GM12801 (cell line): ENCODE results near the gene CCL17.

ENCODE experiments used
- TF ChIP-seq, protein P1 (sequence below): IDR thresholded peaks from one replicate; pipeline ENCODE4 v1.5.1; 2011; ENCODE audit warnings: control low read depth; ENCODE audit not compliant: insufficient read length; ENCODE audit errors: extremely low read depth

Gene CCL17

DNA sequence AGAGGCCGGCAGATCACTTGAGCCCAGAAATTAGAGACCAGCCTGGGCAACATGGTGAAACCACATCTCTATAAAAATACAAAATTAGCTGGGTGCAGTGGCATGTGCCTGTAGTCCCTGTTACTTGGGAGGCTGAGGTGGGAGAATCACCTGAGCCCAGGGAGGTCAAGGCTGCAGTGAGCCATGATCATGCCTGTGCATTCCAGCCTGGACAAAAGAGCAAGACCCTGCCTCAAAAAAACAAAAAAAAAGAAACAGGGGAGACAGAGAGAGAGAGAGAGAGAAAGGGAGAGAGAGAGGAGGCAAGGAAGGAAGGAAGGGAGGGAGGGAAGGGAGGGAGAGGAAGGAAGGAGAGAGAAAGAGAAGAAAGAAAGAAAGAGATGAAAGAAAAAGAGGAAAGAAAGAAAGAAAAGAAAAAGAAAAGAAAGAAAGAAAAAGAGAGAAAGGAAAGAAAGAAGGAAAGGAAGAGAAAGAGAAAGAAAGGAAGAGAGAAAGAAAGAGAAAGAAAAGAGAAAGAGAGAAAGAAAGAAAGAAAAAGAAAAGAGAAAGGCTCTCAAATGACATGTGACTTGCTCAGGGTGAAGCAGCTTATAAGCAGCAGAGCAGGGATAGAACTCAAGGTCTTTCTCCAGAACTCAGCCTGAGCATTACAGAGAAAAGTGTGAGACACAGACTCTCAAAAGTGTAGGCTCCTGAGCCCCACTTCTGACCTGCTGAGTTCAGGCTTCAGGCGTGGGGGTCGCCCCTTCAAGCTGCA, 16.8 kb upstream of the CCL17 start:
- TF ChIP-seq, protein P1, sequence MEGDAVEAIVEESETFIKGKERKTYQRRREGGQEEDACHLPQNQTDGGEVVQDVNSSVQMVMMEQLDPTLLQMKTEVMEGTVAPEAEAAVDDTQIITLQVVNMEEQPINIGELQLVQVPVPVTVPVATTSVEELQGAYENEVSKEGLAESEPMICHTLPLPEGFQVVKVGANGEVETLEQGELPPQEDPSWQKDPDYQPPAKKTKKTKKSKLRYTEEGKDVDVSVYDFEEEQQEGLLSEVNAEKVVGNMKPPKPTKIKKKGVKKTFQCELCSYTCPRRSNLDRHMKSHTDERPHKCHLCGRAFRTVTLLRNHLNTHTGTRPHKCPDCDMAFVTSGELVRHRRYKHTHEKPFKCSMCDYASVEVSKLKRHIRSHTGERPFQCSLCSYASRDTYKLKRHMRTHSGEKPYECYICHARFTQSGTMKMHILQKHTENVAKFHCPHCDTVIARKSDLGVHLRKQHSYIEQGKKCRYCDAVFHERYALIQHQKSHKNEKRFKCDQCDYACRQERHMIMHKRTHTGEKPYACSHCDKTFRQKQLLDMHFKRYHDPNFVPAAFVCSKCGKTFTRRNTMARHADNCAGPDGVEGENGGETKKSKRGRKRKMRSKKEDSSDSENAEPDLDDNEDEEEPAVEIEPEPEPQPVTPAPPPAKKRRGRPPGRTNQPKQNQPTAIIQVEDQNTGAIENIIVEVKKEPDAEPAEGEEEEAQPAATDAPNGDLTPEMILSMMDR, result no peak

DNA sequence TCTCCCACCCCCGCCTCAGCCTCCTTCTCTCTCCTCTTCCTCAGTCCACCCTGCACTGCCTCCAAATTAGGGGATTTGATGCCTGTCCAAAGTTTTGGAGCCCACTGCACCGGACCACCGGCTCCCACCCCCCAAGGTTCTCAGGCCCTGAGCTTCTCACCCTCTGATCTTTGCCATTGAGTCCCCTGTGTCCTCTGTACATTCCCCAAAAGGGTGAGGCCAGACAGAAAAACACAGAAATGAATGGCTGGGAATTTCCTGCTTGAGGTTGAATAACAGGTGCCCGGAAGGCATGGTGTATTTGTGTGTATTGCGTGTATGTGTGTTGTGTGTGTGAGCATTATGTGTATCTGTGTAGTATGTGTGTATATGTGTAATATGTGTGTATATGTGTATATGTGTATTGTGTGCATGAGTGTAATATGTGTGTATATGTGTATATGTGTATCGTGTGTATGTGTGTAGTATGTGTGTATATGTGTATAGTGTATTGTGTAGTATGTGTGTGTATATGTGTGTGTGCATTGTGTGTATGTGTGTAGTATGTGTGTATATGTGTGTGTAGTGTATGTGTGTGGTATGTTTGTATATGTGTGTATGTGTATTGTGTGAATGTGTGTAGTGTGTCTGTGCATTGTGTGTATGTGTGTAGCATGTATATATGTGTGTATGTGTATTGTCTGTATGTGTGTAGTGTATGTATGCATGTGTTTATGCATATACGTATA, 16.0 kb upstream of the CCL17 start:
- TF ChIP-seq, protein P1, result no peak

DNA sequence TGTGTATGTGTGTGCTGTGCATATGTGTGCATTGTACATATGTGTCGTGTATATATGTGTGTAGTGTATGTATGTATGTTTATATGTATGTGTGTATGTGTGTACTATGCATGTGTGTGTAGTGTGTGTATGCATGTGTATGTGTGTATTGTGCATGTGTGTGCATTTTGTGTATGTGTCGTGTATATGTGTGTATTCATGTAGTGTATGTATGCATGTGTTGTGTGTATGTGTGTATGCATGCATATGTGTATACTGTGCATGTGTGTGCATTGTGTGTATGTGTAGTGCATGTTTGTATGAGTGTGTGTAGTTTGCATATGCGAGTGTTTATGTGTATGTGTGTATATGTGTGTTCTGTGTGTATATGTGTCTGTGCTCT, 15.5 kb upstream of the CCL17 start:
- TF ChIP-seq, protein P1, result no peak

DNA sequence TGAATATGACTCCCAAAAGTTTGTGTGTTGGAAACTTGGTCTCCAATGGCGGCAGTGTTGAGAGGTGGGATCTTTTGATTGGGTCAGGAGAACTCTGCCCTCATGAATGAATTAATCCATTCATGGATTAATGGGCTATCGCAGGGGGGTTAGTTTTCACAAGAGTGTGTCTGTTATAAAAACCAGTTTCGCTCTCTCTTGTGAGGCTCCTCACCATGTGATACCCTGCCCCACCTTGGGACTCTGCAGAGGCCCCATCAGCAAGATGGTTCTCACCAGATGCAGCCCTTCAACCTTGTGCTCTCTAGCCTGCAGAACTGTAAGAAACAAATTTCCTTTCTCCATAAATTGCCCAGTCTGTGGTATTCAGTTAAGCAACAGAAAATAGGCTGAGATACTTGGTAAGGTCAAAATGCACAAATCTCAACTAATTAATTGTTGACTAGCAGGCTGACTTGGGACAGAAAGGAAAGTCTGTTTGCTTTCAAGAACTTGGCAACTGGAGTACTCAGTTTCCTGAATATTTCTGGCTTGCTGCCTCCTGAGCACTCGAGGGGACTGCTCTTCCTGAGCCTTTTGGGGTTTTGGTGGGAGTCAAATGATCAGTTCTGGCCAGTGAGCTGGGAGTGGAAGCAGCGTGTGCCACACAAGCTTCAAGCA, 13.8 kb upstream of the CCL17 start:
- TF ChIP-seq, protein P1, result no peak

DNA sequence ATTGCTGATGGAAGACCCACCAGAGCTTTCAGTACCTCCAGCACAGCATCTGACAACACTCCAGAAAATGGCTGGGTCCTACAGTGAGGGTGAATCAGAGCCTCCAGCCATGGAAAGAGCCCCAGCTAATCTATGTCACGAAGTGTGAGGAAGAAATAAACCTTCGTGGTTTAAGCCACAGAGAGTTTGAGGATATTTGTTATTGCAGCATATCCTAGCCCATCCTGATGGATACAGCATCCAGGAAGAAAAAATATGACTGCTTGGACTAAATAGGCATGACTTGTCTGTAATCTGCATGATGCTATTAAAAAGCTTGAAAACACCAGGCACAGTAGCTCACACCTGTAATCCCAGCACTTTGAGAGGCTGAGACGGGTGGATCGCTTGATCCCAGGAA, 13.3 kb upstream of the CCL17 start:
- TF ChIP-seq, protein P1, result no peak

DNA sequence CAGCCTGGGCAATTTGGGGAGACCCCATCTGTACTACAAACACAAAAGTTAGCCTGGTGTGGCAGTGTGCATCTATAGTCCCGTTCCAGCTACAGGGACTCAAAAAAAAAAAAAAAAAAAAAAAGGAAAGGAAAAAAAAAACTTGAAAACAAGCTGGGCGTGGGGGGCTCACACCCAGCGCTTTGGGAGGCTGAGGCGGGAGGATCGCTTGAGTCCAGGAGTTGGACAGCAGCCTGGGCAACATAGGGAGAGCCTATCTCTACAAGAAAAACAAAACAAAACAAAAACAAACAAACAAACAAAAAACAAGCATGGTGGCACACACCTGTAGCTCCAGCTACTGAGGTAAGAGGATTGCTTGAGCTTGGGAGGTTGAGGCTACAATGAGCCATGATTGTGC, 12.9 kb upstream of the CCL17 start:
- TF ChIP-seq, protein P1, result no peak

DNA sequence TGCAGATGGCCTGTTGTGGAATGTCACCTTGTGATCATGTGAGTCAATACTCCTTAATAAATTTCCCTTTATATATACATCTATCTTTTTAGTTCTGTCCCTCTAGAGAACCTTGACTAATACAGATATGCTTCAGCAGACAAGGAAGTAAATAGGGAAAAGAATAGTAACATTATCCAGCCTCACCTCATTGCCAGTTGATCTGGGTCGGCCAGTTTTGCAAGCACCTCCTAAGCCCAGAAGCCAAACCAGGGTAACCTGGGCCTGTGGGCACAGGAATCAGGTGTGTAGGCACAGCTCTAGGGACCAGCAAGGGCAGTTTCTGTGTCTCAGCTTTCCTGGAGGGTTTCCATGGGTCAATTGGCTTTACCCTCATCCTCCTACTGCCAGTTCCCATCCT, 11.9 kb upstream of the CCL17 start:
- TF ChIP-seq, protein P1, result no peak
